Activated T-cell treated with anti-CD3 and anti-CD28 coated beads, Interleukin-2, amount 50 U/mL, for 48 hours (primary cell): Measurements from ENCODE around the gene RHOBTB3.
A peak's percentile ranks its signal among the peaks of the same experiment; 100 is the strongest.

Source experiments
- DNase-seq, 2 experiments: peaks; one replicate each; pipeline ENCODE4 v3.0.0-alpha.2; 2020

Gene RHOBTB3

GRCh38 chr5:95713960-95714710 lies 17.0 kb upstream of the RHOBTB3 start:
- DNase-seq = no peak

- peak; percentile 35 to 40 for DNase-seq
Measured at GRCh38 chr5:95715799-95716461, 15.2 kb upstream of the RHOBTB3 start.

DNA sequence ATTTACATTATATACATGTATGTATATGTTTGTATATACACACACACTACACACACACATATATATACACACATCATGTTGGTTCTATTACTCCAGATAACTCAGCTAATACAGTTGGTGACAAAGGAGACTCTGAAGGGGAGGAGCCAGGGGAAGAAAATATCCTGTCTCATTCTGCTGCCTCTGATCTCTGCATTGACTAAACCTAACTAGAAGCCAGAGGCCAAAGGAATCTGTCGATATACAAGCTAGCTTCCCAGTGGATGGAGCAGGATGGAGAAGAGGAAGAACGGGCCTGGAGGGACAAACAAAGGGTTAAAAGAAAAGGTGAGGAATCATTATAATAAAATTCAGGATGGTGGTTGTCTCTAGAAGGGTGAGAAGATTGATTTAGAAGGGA lies 13.7 kb upstream of the RHOBTB3 start:
- no peak for DNase-seq

GRCh38 chr5:95718203-95718602 lies 12.9 kb upstream of the RHOBTB3 start:
- DNase-seq = no peak

DNA sequence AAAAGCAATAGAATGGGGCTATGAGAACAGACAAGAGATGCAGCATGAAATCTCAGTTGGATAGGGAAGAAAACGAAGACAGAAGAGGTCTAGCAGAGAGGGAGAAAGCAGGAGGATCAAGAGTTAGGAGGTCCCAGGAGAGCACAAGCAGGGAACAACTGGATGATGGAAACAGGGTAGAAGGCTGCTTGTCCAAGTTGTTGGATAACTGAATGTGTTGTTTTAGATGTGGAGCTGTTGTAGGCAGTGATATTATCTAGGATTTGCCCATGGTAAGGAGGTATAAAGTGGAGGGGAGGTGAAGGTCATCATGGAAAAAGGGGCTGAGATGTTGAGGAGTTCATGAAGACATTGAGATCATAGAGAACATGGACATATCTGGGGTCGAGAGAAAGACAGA lies 12.4 kb upstream of the RHOBTB3 start:
- no peak for DNase-seq

GRCh38 chr5:95720094-95720786 lies 10.9 kb upstream of the RHOBTB3 start:
- no peak for DNase-seq

DNA sequence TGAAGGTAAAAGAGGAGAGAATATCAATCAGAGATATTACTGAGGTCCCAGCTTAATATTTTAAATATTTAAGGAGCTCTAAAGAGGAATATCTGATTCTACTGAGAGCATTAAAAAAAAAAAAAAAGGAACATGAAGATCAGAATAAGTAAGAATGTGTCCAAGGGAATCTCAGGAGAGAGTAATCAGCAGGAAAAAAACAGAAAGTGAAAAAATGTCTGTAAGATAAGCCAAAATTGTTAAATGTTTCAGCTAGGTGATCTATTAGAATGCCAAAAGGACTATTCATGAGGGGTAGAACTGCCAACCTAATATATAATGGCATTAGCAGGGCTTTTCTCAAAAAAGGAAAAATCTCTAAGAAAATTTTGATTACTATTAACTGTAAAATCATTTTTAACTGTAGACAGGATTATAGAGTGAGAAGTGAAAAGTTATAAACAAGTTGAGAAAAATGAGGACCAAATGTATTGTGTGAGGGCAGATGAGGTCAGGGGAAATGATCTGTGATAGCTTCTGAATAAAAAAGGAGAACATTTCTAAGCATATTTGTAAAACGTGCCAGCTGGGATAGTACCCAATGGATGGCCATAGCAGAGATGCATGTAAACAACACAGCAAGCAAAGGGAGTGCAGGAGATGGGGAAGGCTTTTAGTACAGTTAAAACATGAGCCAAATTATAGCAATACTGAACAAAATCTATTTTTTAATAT lies 9.4 kb upstream of the RHOBTB3 start:
- DNase-seq = no peak

GRCh38 chr5:95723632-95724369 lies 7.3 kb upstream of the RHOBTB3 start:
- DNase-seq = no peak

- DNase-seq = no peak
Measured at GRCh38 chr5:95725071-95725820, 5.9 kb upstream of the RHOBTB3 start.

GRCh38 chr5:95725937-95726810 lies 5.0 kb upstream of the RHOBTB3 start:
- DNase-seq = no peak

DNA sequence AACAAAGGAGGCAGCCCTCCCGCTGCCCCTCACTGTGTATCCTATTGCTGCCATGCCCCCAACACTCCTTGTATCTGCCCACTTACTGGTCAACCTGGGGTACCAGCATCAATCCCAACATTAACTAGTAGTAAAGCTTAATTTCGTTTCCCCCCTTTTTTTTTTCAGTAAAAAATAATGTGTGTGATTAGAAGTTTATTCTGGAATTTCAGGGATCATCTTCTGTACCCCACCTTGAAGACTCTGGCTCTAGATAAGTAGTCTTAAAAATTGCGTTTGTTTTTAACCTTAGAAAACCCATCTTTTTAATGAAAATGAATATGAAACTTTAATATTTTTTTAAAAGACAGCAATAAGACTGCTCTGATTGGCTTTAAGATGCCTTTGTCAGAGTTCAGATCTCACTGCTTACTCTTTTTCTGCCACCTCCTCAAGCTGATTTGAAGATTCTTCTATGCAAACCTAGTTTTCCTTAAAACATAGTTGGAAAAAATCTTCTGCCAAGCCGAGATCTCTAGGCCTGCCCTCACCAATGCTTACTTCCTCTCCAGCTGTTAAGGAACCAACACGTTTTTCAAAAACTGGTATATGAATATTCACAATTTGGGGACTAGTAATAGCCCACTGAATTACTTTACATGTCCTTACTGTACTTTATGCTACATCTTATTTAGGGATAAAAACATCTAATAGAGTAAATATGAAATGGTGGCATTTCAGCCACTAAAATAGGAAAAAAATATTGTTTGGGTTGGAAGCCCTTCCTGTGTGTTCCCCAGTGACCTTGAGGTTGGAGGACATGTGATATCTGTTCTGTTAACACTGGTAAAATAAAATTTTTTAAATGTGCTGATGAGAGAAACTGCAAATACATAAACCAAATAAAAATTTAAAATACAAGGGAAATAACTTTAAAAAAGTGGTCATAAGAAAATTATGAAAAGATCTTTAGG lies 4.0 kb upstream of the RHOBTB3 start:
- DNase-seq = no peak

- DNase-seq = no peak
Measured at GRCh38 chr5:95727764-95728191, 3.4 kb upstream of the RHOBTB3 start.

- no peak for DNase-seq
Measured at GRCh38 chr5:95728494-95729114, 2.5 kb upstream of the RHOBTB3 start.

DNA sequence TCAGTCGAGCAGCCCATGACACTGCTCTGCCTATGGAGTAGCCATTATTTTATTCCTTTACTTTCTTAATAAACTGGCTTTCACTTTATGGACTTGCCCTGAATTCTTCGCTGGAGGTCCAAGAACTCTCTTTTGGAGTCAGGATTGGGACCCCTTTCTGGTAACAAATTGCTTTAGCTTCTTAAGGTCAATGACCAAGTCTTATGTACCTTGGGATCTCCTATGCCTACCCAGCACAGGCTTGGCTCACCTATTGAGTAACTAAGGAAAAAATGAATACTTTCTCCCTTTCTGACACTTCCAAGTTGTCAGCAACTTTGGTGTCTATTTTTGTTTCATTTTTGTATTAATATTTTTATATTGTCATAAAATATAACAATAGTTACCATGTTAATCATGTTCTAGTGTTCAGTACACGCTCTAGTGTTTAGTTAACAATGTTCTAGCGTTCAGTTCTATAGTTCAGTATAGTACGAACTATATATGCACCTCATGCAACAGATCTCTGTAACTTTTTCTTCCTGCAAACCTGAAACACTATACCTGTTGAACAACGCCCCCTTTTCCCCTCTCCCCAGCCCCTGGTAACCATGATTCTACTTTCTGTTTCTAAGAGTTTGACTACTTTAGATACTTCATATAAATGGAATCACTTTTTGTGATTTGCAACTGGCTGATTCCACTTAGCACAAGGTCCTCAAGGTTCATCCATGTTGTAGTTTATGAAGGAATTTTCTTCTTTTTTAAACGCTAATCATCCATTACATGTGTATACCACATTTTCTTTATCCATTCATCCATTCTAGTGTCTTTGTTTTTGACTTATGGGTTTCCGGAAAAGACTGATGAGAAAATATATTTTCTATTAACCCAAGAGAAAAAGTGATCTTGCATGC lies 1.8 kb upstream of the RHOBTB3 start:
- DNase-seq = no peak

GRCh38 chr5:95730011-95730700 lies 980 bp upstream of the RHOBTB3 start:
- no peak for DNase-seq

DNA sequence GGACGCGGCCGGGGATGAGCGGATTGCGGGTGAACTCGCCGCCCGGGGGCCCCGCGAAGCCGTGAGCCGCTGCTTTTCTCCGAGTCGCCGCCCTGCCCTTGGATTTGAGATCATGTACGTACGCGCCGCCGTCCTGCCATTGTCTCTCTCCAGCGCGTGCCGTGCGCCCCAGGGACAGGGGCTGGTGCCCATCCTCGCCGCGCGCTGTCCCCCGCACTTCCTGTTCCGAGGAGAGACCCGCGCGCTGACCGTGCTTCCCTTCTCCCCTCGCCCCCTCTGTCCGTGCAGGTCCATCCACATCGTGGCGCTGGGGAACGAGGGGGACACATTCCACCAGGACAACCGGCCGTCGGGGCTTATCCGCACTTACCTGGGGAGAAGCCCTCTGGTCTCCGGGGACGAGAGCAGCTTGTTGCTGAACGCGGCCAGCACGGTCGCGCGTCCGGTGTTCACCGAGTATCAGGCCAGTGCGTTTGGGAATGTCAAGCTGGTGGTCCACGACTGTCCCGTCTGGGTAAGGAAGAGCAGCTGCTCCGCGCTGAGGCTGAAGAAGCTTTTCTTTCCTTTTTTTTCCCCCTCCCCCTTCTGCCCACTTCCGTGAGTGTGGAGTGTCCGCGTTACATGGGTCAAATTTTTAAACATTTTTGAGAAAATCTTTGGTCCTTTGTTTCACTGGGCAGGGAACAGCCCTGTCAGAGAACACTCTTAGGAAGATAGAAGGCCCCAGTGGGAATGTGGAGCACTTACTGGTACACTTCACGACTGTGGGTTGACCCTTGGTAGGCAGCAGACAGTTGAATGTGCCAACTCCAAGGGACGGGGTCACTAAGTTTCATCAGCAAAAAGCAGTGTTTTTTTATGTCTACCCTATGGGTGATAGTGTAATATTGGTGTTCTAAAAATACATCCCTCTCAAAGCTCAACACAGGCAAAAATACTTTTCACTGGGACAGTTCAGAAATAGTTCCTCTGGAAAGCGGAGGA lies 727 bp downstream of the RHOBTB3 start:
- DNase-seq = peak in 1 of 2 experiments; percentile 56
